ENCODE data around the gene MAP3K15. TPM values are rescaled to one million over a fixed set of nuclear protein-coding genes. Genes with fewer than 3 reads are reported as not detected.

The MAP3K15 gene
- polyA plus RNA-seq, 1 of the 3 experiments (the other 2 are of a cell fraction), result 0.07 TPM

- H2AFZ ChIP-seq (ENCODE audit: low read depth), result no peak overlapping the region
- H3K36me3 ChIP-seq (replicated peaks in 1 of 2; ENCODE audit: control insufficient read depth in 1 of 2, insufficient read depth in 2 of 2, low read length in 1 of 2), result no peaks in the 10 kb centered on the region
- WGBS (ENCODE audit: low lambda C conversion rate), result 25% methylated on average over 2 of the region's 2 CpGs
- no peak overlapping the region for H3K27ac ChIP-seq (ENCODE audit: low read depth in 2 of 2, low read length in 1 of 2)
- H4K20me1 ChIP-seq (ENCODE audit: insufficient read depth), result no peaks in the 10 kb centered on the region
- TF ChIP-seq YY1 (IDR thresholded peaks at IDR 0.05; ENCODE audit: low read depth) (no peak), IRF3 (IDR thresholded peaks at IDR 0.05; ENCODE audit: low read depth, low read length) (no peak), GATA2 (CRISPR knock-in tag; IDR thresholded peaks at IDR 0.05) (no peak), RXRA (IDR thresholded peaks at IDR 0.05; ENCODE audit: borderline replicate concordance, low read depth) (no peak), REST (IDR thresholded peaks at IDR 0.05; ENCODE audit: low read depth, low read length) (no peak), EP300 (IDR thresholded peaks at IDR 0.05; ENCODE audit: borderline replicate concordance in 1 of 2, low read depth in 1 of 2, low read length in 1 of 2) (no peak), ELF1 (IDR thresholded peaks at IDR 0.05) (no peak), USF2 (IDR thresholded peaks at IDR 0.05; ENCODE audit: borderline replicate concordance, low read depth, low read length) (no peak)
- DNase-seq, result no peak
- no peaks in the 10 kb centered on the region for H3K9me2 ChIP-seq
- H3F3A ChIP-seq (replicated peaks; ENCODE audit: insufficient read depth), result no peaks in the 10 kb centered on the region
- no peaks in the 10 kb centered on the region for H3K4me1 ChIP-seq (ENCODE audit: control insufficient read depth in 1 of 2, insufficient read depth in 2 of 2, low read depth in 1 of 2, low read length in 1 of 2)
- no peaks in the 10 kb centered on the region for H3K79me2 ChIP-seq (ENCODE audit: insufficient read depth)
- H3K27me3 ChIP-seq (ENCODE audit: insufficient read depth), result no peaks in the 10 kb centered on the region; the same call in 1 of the 2 replicates
- ChIA-PET POLR2A (no interaction called here), CTCF (interaction anchor here (0.6 kb wide), 1 partner anchor 194 kb away, joined by 3 read pairs; no protein-coding TSS in a partner anchor)
- H3K4me2 ChIP-seq, result no peak overlapping the region
- H3K9ac ChIP-seq, result no peak overlapping the region
- H3K9me3 ChIP-seq, result no peaks in the 10 kb centered on the region
- H3K4me3 ChIP-seq (ENCODE audit: low read depth in 2 of 2, low read length in 1 of 2), result no peak overlapping the region
These were observed 105.0 kb downstream of the MAP3K15 start for GRCh38 chrX:19410259-19410658.

GRCh38 chrX:19403696-19404095 lies 111.6 kb downstream of the MAP3K15 start:
- no peak overlapping the region for H2AFZ ChIP-seq (ENCODE audit: low read depth)
- H3K4me1 ChIP-seq (ENCODE audit: control insufficient read depth in 1 of 2, insufficient read depth in 2 of 2, low read depth in 1 of 2, low read length in 1 of 2), result no peaks in the 10 kb centered on the region
- no peak overlapping the region for H3K4me3 ChIP-seq (ENCODE audit: low read depth in 2 of 2, low read length in 1 of 2)
- no peaks in the 10 kb centered on the region for H3K79me2 ChIP-seq (ENCODE audit: insufficient read depth)
- H3K9me2 ChIP-seq, result no peaks in the 10 kb centered on the region
- no peak overlapping the region for H3K9ac ChIP-seq
- H3K27ac ChIP-seq (ENCODE audit: low read depth in 2 of 2, low read length in 1 of 2), result no peak overlapping the region
- no peak for TF ChIP-seq JUND (IDR thresholded peaks at IDR 0.05)
- TF ChIP-seq REST (IDR thresholded peaks at IDR 0.05; ENCODE audit: low read depth, low read length), result no peak
- no peak for TF ChIP-seq GABPA (IDR thresholded peaks at IDR 0.05; ENCODE audit: low read depth)
- no peak for TF ChIP-seq POLR2AphosphoS5 (IDR thresholded peaks at IDR 0.05; ENCODE audit: low read depth, low read length)
- TF ChIP-seq RFX5 (IDR thresholded peaks at IDR 0.05; ENCODE audit: low read length), result no peak
- no peak for TF ChIP-seq EZH2phosphoT487 (IDR thresholded peaks at IDR 0.05; ENCODE audit: borderline replicate concordance, low read depth)
- ChIA-PET CTCF (no interaction called here), POLR2A (no interaction called here)
- H4K20me1 ChIP-seq (ENCODE audit: insufficient read depth), result no peaks in the 10 kb centered on the region
- no peak overlapping the region for H3K4me2 ChIP-seq
- H3K9me3 ChIP-seq, result no peaks in the 10 kb centered on the region
- no peaks in the 10 kb centered on the region for H3K36me3 ChIP-seq (replicated peaks in 1 of 2; ENCODE audit: control insufficient read depth in 1 of 2, insufficient read depth in 2 of 2, low read length in 1 of 2)
- no peaks in the 10 kb centered on the region for H3F3A ChIP-seq (replicated peaks; ENCODE audit: insufficient read depth)
- H3K27me3 ChIP-seq (ENCODE audit: insufficient read depth), result peaks cover 14% of the 10 kb centered on the region
- no peak for DNase-seq
